ENCODE results near the gene C15orf39.

DNA sequence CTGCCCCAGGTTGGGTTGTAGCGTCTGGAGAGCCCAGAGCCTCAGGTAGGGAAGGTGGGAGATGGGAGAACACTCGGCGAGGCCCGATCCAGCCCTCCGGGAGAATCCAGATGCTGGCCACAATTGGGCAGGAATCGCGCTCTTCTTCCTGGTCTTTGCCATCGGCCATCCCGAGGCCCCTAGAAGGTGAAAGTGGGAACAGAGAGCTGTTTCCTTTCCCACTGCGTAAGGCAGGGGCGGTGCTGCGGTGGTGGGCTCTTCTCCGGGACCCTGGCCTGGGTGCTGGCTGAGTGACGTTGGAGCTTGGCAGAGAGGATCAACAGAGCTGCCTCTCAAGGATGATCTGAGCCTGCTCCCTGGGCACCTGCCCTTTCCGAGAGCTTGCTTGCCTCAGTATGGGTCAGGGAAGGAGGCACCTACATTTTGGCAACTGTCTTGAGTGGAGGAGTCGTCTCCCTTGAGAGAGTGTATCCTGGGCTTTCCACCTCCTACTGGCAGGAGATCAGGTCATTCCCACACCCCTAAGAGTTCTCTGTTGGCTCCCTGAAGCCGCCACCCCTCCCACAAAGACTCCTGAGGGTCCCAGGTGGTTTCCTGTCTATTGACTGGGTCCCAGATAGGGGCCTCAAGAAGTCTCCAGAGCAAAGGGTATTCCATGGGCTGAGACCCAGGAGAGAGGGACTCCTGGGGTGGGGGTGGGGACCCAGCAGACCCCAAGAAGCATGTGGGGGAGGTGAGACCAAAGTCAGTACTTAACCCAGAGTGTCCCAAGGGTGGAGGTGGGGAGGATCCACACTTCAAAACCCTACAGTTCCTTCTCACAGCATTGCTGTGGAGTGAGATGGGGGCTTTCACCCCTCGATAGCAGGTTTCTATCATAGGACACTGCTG, 1.6 kb downstream of the C15orf39 start:
- TF ChIP-seq POLR2AphosphoS5 (IDR thresholded peaks at IDR 0.05; ENCODE audit: borderline replicate concordance, low read depth, low read length) = no peak
- no peak for TF ChIP-seq EZH2 (IDR thresholded peaks at IDR 0.05)
- TF ChIP-seq FOXP2 (optimal IDR thresholded peaks at IDR 0.05; ENCODE audit: control extremely low read depth, extremely low read length, insufficient read depth) = no peak

All from SK-N-MC (cell line).